Stimulated activated CD4-positive, alpha-beta T cell treated with anti-CD3 and anti-CD28 coated beads, Interleukin-1b, Interleukin-23, amount 100 ng/mL, for 48 hours (primary cell): ENCODE results near the gene ITIH5.
"Not testable (repeated sequence)": the region's sequence is repeated elsewhere in the genome, so short reads cannot be mapped to it uniquely, and the experiment has no call there.

Source experiments
- DNase-seq: peaks from one replicate; pipeline ENCODE4 v3.0.0-alpha.2; 2020

The ITIH5 gene

DNA sequence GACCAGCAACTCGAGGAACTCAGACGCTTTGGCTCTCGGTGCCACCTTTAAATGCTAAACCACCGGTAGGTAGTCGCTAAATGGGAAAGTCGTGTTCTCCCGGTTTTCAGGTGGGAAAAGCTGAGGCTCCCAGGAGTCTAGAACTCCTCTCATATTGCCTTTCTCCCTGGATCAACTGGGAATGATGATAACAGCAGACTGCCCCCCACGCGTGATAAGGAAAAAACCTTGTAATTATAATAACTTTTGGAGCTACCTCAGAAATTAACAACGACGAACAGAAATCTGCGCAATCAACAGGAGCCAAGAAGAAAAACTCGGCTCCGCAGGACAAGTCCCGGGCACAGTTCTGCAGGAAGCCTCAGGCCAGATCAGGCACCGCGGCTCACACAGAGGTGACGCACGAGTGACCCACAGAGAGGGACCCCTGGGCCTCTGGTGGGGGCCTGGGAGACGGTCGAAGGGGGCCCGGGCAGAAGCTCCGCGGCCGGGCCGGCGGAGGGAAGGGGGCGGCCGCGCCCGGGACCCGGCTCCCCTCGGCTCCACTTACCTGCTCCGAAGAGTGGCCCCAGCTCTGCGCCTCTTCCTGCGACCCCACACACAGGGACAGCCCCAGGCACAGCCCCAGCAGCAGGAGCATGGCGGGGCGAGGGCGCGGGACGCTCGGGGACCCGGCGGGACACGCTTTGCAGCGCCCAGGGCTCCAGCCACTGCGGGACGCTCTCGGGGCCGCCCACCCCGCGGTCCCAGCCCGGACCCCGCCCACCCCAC lies at the start of gene ITIH5:
Gene ITIH5 (minus strand): TSS at position 714 of the 771 bp plus-strand sequence. CDS start 74 bp downstream, at position 640.
- DNase-seq: no peak

GRCh38 chr10:7715515-7715914 lies 48.7 kb upstream of the ITIH5 start:
- no peak for DNase-seq

DNA sequence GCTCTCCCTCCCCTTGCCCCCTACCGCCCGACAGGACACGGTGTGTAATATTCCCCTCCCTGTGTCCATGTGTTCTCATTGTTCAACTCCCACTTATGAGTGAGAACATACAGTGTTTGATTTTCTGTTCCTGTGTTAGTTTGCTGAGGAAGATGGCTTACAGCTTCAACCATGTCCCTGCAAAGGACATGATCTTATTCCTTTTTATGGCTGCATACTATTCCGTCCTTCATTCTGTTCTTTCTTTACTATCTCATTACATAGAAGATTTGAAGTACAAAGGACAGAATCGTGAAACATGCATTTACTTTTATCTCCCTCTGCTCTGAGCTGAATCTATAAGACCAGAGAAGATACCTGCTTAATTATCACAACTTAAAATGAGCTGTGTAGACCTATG lies 44.3 kb upstream of the ITIH5 start:
- not testable (repeated sequence) for DNase-seq

DNA sequence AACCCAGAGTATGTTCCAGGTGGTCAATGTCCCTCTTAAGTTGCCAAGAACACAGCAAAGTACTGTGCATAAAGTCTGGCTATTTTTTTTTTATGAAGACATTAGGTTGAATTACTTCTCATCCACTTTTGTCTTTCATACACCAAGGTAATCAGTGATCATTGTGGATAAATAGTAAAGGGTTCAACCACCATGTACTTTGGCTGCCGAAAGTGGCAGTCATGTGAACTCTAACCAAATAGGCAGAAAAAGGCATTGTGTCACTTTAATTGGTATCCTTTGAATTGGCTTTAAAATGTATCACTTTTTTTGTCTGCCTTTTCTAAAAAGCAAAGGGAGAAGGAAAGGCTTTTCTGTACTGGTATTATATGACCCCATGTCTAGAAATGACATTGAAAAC lies 43.7 kb upstream of the ITIH5 start:
- DNase-seq: no peak

DNA sequence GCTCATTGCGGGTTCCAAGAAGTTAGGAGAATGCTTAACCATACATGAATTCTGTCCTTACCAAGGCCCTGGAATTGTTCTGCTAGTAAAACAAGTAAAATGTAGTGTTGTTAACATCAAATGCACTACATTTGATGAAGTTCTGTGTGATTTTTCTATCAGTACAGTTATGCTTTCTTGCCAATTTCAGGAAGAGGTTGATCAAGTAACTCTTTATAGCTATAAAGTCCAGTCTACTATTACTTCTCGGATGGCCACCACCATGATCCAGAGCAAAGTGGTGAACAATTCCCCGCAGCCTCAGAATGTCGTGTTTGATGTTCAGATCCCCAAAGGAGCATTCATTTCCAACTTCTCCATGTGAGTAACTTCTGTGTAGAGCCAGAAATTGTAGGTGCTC lies 42.1 kb upstream of the ITIH5 start:
- no peak for DNase-seq

DNA sequence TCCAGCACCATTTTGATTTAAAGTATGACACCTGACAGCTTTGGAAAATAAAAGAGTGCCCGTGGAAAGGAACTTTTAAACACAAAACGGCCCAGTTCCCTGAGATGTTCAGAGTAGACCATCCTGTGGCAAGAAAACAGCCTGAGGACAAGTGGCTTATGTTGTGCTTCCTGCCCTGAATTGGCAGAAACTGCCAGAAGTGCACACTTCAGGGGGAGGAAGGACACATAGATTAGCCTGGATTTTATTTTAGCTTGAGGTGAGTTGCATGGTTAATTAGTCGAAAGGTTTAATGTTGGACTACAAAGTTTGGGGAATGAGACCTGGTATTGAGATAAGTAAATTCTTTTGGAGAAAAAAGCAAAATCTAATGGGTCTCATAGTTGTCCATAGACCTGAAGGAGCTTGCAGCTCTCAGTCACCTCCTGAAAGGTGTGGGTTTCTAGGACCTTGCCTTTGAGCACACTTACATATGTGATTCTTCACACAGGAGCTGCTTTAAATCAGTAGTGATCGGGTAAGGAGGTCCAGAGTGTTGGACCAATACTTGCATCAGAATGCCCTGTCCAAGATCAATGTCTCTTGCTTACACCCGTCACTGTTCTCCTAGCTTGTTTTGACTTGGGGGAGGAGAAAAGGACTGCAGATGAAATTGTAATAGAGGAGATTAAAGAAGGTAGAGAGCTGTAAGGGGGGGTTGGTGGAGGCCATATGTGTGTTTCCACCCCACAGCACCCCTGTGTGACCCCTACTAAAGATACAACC lies 41.3 kb upstream of the ITIH5 start:
- DNase-seq: no peak

DNA sequence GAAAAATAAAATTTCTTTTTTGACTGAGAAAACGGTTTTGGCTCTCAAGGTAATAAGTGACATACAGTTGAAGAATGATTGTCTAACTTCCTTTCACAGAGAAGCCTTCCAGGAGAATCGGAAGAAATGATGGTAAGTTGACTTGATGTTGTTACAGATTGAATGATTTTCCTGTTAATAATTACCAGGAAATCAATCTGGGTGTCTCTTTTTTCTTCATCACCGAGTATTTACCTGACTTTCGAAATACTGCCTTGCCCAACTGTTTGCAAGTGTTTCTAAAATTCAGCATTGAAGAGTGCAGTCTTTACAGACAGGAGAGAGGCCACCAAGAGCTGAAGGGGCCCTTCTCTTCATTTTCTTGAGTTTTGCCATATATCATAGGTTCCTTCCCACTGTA lies 40.3 kb upstream of the ITIH5 start:
- no peak for DNase-seq

- no peak for DNase-seq
Observed at GRCh38 chr10:7706534-7707073, 39.8 kb upstream of the ITIH5 start.

- no peak for DNase-seq
Observed at GRCh38 chr10:7705341-7705740, 38.6 kb upstream of the ITIH5 start.

DNA sequence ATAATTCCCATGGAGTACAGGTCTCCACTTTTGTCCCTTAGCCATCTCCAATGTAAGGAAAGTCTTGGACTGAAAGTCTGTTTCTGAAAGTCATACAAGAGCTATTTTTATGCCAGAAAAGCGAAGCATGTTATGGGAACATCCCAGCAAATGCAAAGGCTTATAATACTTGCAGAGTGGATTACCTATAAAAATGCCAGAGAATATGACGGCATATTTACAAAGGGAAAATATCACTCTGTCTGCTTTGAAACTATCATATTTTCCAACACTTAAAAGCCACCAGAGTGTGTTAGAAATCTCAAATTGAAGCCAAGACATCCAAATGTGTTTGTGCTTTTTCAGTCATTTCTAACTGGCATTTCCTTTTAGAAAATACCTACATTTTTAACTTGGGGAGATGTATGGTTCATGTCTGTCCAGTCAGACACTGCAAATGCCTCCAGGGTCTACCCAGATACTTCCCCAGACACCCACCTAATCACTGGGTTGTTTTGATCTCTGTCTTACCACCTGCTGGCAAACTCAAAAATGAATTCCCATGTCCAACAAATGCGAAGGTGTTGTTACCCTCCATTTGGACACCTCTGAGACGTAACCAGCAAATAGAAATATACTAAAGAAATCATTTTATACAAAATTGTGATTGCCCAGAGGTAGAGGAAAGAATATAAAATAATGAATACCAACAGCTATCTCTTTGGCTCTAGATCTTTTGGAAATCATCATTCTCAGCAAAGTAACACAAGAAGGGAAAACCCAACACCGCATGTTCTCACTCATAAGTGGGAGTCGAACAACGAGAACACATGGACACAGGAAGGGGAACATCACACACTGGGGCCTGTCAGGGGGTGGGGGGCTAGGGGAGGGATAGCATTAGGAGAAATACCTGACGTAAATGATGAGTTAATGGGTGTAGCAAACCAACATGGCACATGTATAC lies 37.6 kb upstream of the ITIH5 start:
- no peak for DNase-seq

- no peak for DNase-seq
Observed at GRCh38 chr10:7703140-7703539, 36.4 kb upstream of the ITIH5 start, which contains the start of gene ITIH2. ITIH2 (plus strand) TSS chr10:7703316; CDS start chr10:7703435, 119 bp downstream.

DNA sequence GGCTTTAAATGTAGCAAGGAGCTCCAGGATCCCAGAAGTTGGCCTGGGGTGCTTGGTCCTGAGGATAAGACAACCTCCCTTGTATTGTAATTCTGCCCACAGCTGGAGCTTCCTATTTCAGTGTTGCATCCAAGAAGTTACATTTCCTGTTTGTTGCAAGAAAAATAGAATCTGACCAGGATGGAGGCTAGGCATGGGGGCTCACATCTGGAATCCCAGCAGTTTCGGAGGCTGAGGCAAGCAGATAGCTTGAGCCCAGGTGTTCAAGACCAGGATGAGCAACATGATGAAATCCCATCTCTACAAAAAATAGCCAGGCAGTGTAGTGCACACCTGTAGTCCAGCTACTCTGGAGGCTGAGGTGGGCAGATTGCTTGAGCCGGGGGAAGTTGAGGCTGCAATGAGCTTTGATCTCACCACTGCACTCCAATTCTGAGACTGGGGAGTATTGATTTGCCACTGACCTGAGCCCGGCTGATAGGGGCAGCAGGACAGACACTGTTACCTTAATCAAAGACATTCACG lies 35.6 kb upstream of the ITIH5 start:
- DNase-seq: no peak

DNA sequence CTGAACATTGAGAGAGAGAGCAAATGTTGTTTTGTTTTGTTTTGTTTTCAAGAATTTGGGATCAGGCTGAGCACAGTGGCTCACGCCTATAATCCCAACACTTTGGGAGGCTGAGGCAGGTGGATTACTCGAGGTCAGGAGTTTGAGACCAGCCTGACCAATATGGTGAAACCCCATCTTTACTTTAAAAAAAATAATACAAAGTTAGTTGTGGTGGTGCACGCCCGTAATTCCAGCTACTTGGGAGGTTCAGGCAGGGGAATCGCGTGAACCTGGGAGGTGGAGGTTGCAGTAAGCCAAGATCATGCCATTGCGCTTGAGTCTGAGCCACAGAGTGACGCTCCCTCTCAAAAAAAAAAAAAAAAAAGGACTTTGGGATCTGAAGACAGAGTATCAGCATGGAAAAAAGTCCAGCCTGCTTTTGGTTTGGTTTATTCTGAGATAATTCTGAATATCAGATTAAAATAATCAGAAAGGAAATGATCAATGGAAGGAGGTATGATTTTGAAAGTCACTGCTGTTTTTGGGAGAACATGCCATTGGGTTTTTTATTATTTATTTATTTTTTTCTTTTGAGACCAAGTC lies 34.5 kb upstream of the ITIH5 start:
- DNase-seq: no peak

- no peak for DNase-seq
Observed at GRCh38 chr10:7700577-7701125, 33.9 kb upstream of the ITIH5 start.

DNA sequence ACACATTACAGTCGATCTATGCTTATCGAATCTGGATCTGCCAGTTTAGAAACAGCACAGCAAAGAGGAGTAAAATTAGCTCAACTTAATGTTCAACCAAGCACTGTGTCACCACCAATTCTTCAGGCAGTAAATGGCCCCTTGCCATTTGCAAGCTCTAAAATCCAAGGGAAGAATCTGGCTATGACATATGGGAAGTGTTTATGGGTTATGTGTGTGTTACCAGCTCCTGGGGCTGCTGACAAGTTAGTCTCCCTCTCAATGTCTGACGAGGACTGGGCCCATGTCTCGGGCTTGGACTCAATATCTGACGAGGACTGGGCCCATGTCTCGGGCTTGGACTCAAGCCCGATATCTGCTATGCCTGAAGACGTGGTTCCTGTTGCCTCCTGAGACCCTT lies 30.7 kb upstream of the ITIH5 start:
- DNase-seq: no peak

GRCh38 chr10:7696545-7696944 lies 29.8 kb upstream of the ITIH5 start:
- no peak for DNase-seq

DNA sequence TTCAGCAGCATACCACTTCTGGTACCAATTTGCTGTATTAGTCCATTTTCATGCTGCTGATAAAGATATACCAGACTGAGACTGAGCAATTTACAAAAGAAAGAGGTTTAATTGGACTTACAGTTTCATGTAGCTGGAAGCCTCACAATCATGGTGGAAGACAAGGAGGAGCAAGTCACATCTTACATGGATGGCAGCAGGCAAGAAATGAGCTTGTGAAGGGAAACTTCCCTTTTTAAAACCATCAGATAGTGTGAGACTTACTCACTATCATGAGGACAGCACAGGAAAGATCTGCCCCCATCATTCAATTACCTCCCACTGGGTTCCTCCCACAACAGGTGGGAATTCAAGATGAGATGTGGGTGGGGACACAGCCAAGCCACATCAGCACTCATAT lies 26.4 kb upstream of the ITIH5 start:
- not testable (repeated sequence) for DNase-seq

DNA sequence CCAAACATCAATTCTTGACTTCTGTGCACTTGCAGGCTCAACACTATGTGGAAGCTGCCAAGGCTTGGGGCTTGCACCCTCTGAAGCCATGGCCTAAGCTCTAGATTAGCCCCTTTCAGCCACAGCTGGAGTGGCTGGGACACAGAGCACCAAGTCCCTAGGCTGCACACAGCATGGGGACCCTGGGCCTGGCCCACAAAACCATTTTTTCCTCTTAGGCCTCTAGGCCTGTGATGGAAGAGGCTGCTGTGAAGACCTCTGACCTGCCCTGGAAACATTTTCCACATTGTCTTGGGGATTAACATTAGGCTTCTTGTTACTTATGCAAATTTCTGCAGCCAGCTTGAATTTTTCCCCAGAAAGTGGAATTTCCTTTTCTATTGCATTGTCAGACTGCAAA lies 25.6 kb upstream of the ITIH5 start:
- not testable (repeated sequence) for DNase-seq

- DNase-seq: not testable (repeated sequence)
Observed at GRCh38 chr10:7690885-7691597, 24.3 kb upstream of the ITIH5 start.

- no peak for DNase-seq
Observed at GRCh38 chr10:7689591-7689990, 22.8 kb upstream of the ITIH5 start.
